NT2/D1 (cell line): ENCODE results near the gene JDP2.

ENCODE experiments used
- DNase-seq: peaks from one replicate; pipeline ENCODE4 v3.0.0-alpha.2; 2011; ENCODE audit warnings: low read depth, low spot score
- H3K27me3 ChIP-seq: 2 replicates; pipeline ENCODE4 v1.6.0; 2011; ENCODE audit warnings: mild to moderate bottlenecking; ENCODE audit not compliant: insufficient read length, insufficient read depth
- H3K36me3 ChIP-seq: 2 replicates; pipeline ENCODE4 v1.6.1; 2011; ENCODE audit warnings: mild to moderate bottlenecking, low read length, mixed read lengths; ENCODE audit not compliant: insufficient read depth, insufficient read length
- H3K4me1 ChIP-seq: 2 replicates; pipeline ENCODE4 v1.5.1; 2011; ENCODE audit not compliant: insufficient read depth, insufficient read length
- H3K4me3 ChIP-seq: 2 replicates; pipeline ENCODE4 v1.5.1; 2011; ENCODE audit warnings: low read depth; ENCODE audit not compliant: insufficient read length
- H3K9ac ChIP-seq: 2 replicates; pipeline ENCODE4 v1.6.0; 2011; ENCODE audit warnings: low read depth; ENCODE audit not compliant: insufficient read length
- H3K9me3 ChIP-seq: 2 replicates; pipeline ENCODE4 v1.5.1; 2011; ENCODE audit warnings: mild to moderate bottlenecking, low read length; ENCODE audit not compliant: insufficient read depth
- SUZ12 ChIP-seq: IDR thresholded peaks from 2 replicates; pipeline ENCODE4 v1.6.1; 2011; ENCODE audit not compliant: insufficient read length, insufficient read depth; ENCODE audit errors: extremely low read depth
- YY1 ChIP-seq: IDR thresholded peaks from 2 replicates; pipeline ENCODE4 v1.6.1; 2011; ENCODE audit not compliant: insufficient read length, insufficient read depth
- ZNF274 ChIP-seq: IDR thresholded peaks from 2 replicates; pipeline ENCODE4 v1.6.1; 2011; ENCODE audit warnings: mild to moderate bottlenecking, low read depth, low read length

Gene JDP2

GRCh38 chr14:75479770-75480600, 52.2 kb downstream of the JDP2 start:
- H3K4me1 ChIP-seq: peaks cover 5% of the 10 kb centered on the region
- no peaks in the 10 kb centered on the region for H3K27me3 ChIP-seq
- peaks cover 5% of the 10 kb centered on the region for H3K36me3 ChIP-seq
- DNase-seq: peak; percentile 66
- no peak for TF ChIP-seq ZNF274
- no peak for TF ChIP-seq SUZ12
- no peak for TF ChIP-seq YY1
- no peaks in the 10 kb centered on the region; the same call in 1 of the 2 replicates for H3K9me3 ChIP-seq
- no peak overlapping the region for H3K4me3 ChIP-seq
- H3K9ac ChIP-seq: peak overlapping the region; percentile 56

GRCh38 chr14:75482366-75482765, 54.5 kb downstream of the JDP2 start:
- Histone ChIP-seq H3K27me3 (no peaks in the 10 kb centered on the region), H3K9ac (no peak overlapping the region), H3K36me3 (no peaks in the 10 kb centered on the region), H3K4me3 (no peak overlapping the region), H3K9me3 (no peaks in the 10 kb centered on the region; the same call in 1 of the 2 replicates), H3K4me1 (peaks cover 5% of the 10 kb centered on the region)
- no peak for TF ChIP-seq SUZ12
- no peak for TF ChIP-seq ZNF274
- TF ChIP-seq YY1: no peak
- no peak for DNase-seq

GRCh38 chr14:75484711-75485429, 57.0 kb downstream of the JDP2 start:
- no peaks in the 10 kb centered on the region for H3K36me3 ChIP-seq
- TF ChIP-seq YY1 (no peak), SUZ12 (no peak), ZNF274 (no peak)
- no peak overlapping the region for H3K4me3 ChIP-seq
- no peak for DNase-seq
- H3K9ac ChIP-seq: no peak overlapping the region
- H3K9me3 ChIP-seq: no peaks in the 10 kb centered on the region; the same call in 1 of the 2 replicates
- H3K4me1 ChIP-seq: no peaks in the 10 kb centered on the region
- H3K27me3 ChIP-seq: no peaks in the 10 kb centered on the region

GRCh38 chr14:75486318-75486717, 58.5 kb downstream of the JDP2 start:
- TF ChIP-seq ZNF274 (no peak), YY1 (no peak), SUZ12 (no peak)
- H3K4me1 ChIP-seq: no peaks in the 10 kb centered on the region
- H3K36me3 ChIP-seq: no peaks in the 10 kb centered on the region
- no peak overlapping the region for H3K4me3 ChIP-seq
- DNase-seq: no peak
- H3K9ac ChIP-seq: no peak overlapping the region
- H3K27me3 ChIP-seq: no peaks in the 10 kb centered on the region
- no peaks in the 10 kb centered on the region for H3K9me3 ChIP-seq

- Histone ChIP-seq H3K9ac (no peak overlapping the region), H3K4me3 (no peak overlapping the region), H3K36me3 (no peaks in the 10 kb centered on the region), H3K9me3 (no peaks in the 10 kb centered on the region), H3K4me1 (no peaks in the 10 kb centered on the region), H3K27me3 (no peaks in the 10 kb centered on the region)
- no peak for TF ChIP-seq SUZ12
- TF ChIP-seq ZNF274: no peak
- TF ChIP-seq YY1: no peak
- DNase-seq: no peak
Observed at GRCh38 chr14:75487155-75487671, 59.4 kb downstream of the JDP2 start.

GRCh38 chr14:75489480-75489837, 61.6 kb downstream of the JDP2 start:
- no peak overlapping the region for H3K4me3 ChIP-seq
- TF ChIP-seq YY1 (no peak), ZNF274 (no peak), SUZ12 (no peak)
- DNase-seq: no peak
- no peaks in the 10 kb centered on the region for H3K9me3 ChIP-seq
- H3K4me1 ChIP-seq: no peaks in the 10 kb centered on the region
- no peaks in the 10 kb centered on the region for H3K27me3 ChIP-seq
- no peak overlapping the region for H3K9ac ChIP-seq
- no peaks in the 10 kb centered on the region for H3K36me3 ChIP-seq
